Measurements from ENCODE around the gene DDX4.

The DDX4 gene

DNA sequence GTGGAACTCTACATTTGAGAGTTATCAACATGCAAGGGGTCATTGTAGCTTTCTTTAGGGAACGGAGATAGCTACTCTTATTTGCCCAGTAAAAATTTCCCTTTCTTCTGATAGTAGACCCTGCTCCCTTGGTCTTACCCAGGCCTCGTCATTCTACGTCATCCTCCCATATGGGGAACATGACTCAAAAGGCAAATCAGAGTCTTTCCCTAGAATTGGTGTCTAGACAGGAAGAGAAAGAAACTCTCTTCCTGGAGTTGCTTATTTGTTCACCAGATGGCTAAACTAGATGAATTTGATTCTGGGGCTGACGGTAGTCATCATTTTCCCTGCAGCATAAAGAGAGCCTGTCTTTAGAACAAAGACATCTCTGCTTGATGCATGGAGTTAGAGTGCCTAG, 13.6 kb upstream of the DDX4 start:
- DNase-seq (ENCODE audit: low read depth) = no peak
- TF ChIP-seq, protein P1, sequence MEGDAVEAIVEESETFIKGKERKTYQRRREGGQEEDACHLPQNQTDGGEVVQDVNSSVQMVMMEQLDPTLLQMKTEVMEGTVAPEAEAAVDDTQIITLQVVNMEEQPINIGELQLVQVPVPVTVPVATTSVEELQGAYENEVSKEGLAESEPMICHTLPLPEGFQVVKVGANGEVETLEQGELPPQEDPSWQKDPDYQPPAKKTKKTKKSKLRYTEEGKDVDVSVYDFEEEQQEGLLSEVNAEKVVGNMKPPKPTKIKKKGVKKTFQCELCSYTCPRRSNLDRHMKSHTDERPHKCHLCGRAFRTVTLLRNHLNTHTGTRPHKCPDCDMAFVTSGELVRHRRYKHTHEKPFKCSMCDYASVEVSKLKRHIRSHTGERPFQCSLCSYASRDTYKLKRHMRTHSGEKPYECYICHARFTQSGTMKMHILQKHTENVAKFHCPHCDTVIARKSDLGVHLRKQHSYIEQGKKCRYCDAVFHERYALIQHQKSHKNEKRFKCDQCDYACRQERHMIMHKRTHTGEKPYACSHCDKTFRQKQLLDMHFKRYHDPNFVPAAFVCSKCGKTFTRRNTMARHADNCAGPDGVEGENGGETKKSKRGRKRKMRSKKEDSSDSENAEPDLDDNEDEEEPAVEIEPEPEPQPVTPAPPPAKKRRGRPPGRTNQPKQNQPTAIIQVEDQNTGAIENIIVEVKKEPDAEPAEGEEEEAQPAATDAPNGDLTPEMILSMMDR (IDR thresholded peaks at IDR 0.05; ENCODE audit: insufficient read depth, low read depth, low read length, missing control alignments) = no peak
- no peak overlapping the region for H3K4me3 ChIP-seq (ENCODE audit: low read depth, low read length)

DNA sequence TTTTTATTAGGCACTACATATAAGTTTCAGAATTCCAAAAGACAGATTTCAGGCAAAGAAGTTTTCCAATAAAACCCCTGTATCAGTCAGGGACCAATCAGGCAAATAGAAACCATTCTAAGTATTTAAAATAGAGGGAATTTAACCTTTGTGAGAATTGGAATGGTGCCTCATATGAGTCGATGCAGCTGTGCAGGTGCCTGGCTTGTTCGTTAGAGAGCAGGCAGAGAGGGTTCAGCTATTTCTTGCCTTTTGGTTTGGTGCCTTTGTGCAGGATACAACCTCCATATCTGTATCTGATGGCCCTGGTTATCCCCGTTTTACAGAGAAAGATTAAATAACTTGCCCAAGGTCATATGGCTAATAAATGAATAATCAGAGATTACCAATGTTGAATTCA, 6.0 kb upstream of the DDX4 start:
- TF ChIP-seq, protein P1 (IDR thresholded peaks at IDR 0.05; ENCODE audit: insufficient read depth, low read depth, low read length, missing control alignments) = no peak
- no peak overlapping the region for H3K4me3 ChIP-seq (ENCODE audit: low read depth, low read length)
- no peak for DNase-seq (ENCODE audit: low read depth)

DNA sequence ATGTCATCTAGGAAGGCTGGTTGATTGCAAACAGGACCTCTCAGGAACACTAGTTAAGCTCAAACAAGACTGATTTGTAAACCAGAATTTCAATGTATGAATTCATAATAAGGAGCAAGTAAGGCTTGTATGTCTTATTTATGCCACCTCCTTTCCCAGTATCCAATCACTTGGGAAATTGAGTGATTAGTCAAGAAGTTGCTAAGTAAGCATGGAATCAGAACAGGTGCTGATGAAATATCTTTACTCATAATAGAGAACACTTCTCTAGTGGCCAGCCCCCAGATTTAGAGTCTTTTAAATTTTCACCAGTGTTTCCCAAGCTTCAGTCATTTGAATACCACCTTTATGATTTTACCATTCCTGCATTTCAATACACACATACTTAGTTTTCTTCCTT, 5.3 kb upstream of the DDX4 start:
- H3K4me3 ChIP-seq (ENCODE audit: low read depth, low read length) = no peak overlapping the region
- no peak for DNase-seq (ENCODE audit: low read depth)
- TF ChIP-seq, protein P1 (IDR thresholded peaks at IDR 0.05; ENCODE audit: insufficient read depth, low read depth, low read length, missing control alignments) = no peak

DNA sequence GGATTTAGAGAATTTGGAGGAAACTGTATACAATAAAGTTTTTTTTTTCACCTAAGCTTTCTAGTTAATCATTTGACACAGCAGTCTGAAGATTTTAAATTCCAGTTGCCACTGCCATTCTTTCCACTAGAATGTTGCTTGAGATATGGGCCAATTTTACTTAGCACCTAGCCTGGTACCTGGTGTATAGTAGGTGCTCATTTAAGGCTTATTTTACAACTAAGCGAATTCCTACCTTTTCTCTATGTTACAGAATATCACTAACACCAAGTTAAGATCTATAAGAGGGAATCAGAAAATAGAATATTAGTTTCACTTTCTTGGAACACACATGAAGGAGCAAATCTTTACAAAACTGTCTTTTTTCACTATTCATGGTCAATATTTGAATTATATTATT, 3.2 kb upstream of the DDX4 start:
- DNase-seq (ENCODE audit: low read depth) = no peak
- TF ChIP-seq, protein P1 (IDR thresholded peaks at IDR 0.05; ENCODE audit: insufficient read depth, low read depth, low read length, missing control alignments) = no peak
- no peak overlapping the region for H3K4me3 ChIP-seq (ENCODE audit: low read depth, low read length)

DNA sequence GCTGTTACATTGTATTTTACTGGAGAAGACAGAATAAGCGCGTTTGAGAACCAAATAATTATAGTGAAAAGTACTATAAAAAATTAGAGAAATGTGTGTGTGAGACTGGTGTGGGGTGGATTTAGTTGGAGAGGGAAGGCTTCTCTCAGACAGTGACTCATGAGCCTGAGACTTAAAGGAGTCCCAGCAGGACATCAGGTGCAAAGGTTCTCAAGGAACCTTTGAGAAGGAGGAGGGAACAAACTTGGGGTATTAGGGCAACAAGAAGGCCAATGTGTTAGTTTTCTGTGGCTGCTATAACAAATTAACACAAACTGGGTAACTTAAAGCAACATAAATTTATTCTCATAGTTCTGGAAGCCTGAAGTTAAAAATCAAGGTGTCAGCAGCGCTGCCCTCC, 4.9 kb downstream of the DDX4 start:
- no peak overlapping the region for H3K4me3 ChIP-seq (ENCODE audit: low read depth, low read length)
- DNase-seq (ENCODE audit: low read depth) = no peak
- TF ChIP-seq, protein P1 (IDR thresholded peaks at IDR 0.05; ENCODE audit: insufficient read depth, low read depth, low read length, missing control alignments) = no peak

DNA sequence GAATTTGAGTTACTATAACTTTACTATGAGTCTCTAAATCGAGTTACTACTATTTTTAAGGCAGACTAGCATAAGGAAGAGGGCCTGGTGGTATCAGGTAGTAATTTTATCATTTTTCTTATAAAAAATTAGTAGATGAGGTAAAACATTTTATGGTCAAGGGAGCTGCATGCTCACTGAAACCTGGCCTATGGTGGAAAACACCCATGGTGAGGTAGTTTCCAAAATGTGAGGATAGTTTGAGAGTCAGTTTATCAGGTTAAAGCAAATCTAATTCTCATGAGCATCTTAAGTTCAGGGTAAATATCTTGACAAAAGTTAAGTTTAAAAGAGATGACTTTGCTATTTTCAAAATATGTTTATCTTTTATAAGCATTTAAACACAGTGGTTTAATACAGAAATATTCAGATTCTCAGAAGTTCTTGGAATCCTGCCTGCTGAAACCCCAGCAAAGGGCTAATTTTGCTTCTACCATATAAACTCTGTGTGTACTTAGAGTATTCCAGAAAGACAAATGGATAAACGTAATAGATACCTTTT, 10.0 kb downstream of the DDX4 start:
- no peak overlapping the region for H3K4me3 ChIP-seq (ENCODE audit: low read depth, low read length)
- peak; percentile 42 for DNase-seq (ENCODE audit: low read depth)
- TF ChIP-seq, protein P1 (IDR thresholded peaks at IDR 0.05; ENCODE audit: insufficient read depth, low read depth, low read length, missing control alignments) = no peak

DNA sequence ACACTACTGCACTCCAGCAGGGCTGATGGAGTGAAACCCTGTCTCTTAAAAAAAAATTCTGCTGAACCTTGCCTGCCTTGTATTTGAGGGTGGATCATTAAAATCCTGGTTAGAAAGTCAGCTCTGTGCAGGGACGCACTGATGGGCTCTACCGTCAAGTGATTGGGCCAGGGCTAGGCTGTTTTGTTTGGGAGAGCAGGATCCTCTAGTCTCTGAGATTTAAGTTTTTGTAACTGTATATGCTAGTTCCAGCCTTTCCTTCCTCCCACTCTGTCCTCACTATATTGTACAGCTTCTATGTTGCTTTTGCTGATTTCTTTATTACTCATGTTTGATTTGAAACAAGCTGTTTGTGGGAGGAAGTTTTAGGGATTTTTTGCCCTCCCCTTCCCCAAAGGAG, 11.5 kb downstream of the DDX4 start:
- H3K4me3 ChIP-seq (ENCODE audit: low read depth, low read length) = no peak overlapping the region
- TF ChIP-seq, protein P1 (IDR thresholded peaks at IDR 0.05; ENCODE audit: insufficient read depth, low read depth, low read length, missing control alignments) = no peak
- DNase-seq (ENCODE audit: low read depth) = no peak

Measured in GM12865 (cell line).